MCF 10A (cell line): Measurements from ENCODE around the gene ADORA1. TPM values are rescaled to one million over a fixed set of nuclear protein-coding genes. Genes with fewer than 3 reads are reported as not detected.

Experiments
- BruUV-seq: library from RNA; stranded (reverse); fragments of 400-500 nt; replicated peaks from 2 replicates; lab custom pipeline; 2021; lab: Mats Ljungman, UMichigan
- CTCF ChIA-PET: fragments of 300-600 bp; sonication (Branson Sonifier 250); formaldehyde crosslinking; extraction: SDS; loops from one replicate; lab custom pipeline; 2021; ENCODE audit warnings: antibody characterized with exemption, inconsistent platforms; lab: Yijun Ruan, JAX
- POLR2A ChIA-PET: fragments of 300-600, 350-650 bp; sonication (Branson Sonifier 250); formaldehyde crosslinking; extraction: SDS; loops from one replicate; lab custom pipeline; 2020; ENCODE audit warnings: antibody characterized with exemption, inconsistent platforms; lab: Yijun Ruan, JAX
- DNase-seq: peaks from one replicate; pipeline ENCODE4 v3.0.0-alpha.2; 2018; ENCODE audit not compliant: unreplicated experiment
- H3K27ac Mint-ChIP-seq: one replicate; pipeline ENCODE4 v1.8.0; 2022; ENCODE audit warnings: mild to moderate bottlenecking, low read depth, mixed read lengths; ENCODE audit not compliant: unreplicated experiment
- H3K27me3 Mint-ChIP-seq: one replicate; pipeline ENCODE4 v1.8.0; 2022; ENCODE audit warnings: mixed read lengths; ENCODE audit not compliant: insufficient read depth, unreplicated experiment
- H3K36me3 Mint-ChIP-seq: one replicate; pipeline ENCODE4 v1.8.0; 2022; ENCODE audit warnings: mild to moderate bottlenecking, moderate library complexity, mixed read lengths; ENCODE audit not compliant: insufficient read depth, unreplicated experiment
- H3K4me1 Mint-ChIP-seq: one replicate; pipeline ENCODE4 v1.8.0; 2022; ENCODE audit warnings: mixed read lengths; ENCODE audit not compliant: insufficient read depth, unreplicated experiment
- H3K4me3 Mint-ChIP-seq: one replicate; pipeline ENCODE4 v1.8.0; 2022; ENCODE audit warnings: mild to moderate bottlenecking, moderate library complexity, mixed read lengths; ENCODE audit not compliant: unreplicated experiment
- H3K9me3 Mint-ChIP-seq: one replicate; pipeline ENCODE4 v1.8.0; 2022; ENCODE audit warnings: mixed read lengths; ENCODE audit not compliant: unreplicated experiment
- intact Hi-C: fragments of 100-400 bp; cut with micrococcal nuclease; formaldehyde crosslinking; loops from 2 replicates; pipeline ENCODE4 v1.14.1; 2022
- total RNA-seq: library from RNA; stranded (reverse); gene quantifications from 2 replicates; pipeline ENCODE4 v1.2.3, GENCODE V29; 2022
- TF ChIP-seq, protein P1 (sequence below): fragments of 200-600 bp; IDR thresholded peaks from one replicate; pipeline ENCODE4 v1.8.0; 2022; ENCODE audit warnings: antibody characterized with exemption, mild to moderate bottlenecking; ENCODE audit not compliant: unreplicated experiment

The ADORA1 gene
- total RNA-seq, 1 experiment from 2014 or later, result 0.26 TPM

DNA sequence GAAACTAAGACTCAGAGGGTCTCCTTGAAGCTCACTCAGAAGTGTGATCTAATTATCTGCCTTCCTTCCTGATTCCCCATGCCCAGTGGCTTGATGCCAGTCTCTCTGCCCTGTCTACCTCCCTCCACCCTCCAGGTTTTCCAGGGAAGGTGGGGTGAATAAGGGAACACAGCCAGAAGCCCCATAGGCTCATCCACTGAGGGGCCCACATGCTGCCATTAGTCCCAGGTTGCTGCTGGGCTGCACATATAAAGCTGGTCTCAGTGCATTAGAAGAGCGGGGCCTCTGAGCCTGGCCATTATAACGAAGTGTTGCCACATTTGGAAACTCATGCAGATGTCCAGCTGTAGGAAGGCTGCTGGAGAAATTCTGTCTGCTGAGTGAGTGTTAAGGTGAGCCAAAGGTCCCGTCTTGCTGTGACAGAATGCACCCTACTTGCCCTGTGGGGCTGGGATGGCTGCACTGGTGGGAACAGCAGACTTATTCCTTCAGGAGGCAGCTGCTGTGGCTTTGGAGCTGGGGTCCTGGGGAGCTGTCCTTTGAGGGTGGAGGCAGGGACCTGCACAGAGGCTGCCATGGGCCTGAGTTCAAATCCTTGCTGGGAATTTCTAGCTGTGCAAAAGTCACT, 2.9 kb downstream of the ADORA1 start:
- no peaks in the 10 kb centered on the region for H3K27me3 Mint-ChIP-seq

DNA sequence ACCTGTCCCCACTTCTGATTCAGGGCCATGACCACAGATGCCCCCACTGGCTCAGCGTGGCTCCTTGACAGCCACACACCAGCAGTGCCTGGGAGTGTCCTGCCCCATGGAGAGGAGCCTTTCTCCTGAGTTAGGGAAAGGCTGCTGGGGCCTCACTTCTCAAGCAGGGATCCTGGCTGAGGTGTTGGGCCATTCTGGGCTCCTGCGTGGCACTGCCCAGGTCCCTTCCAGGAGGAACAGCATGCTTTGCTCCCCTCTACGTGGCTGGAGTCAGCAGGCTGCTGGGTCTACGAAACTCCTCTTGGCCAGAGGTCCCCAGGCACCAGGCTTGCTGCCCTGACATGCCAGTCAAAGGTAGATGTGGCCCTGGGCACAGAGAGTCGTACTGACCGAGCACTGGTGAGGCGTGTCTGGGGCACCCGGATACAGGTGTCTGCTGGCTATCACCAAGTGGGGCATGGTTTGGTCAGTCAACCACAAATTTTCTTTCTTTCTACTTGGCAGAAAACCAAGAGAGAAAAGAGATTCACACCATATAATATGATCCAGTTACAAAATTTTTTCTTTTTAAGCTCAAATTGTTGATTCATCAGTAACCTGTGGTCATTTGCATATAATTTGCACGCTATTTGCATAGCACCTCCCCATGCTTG, 4.1 kb downstream of the ADORA1 start:
- Mint-ChIP-seq H3K36me3 (no peaks in the 10 kb centered on the region), H3K27ac (no peak overlapping the region), H3K27me3 (no peaks in the 10 kb centered on the region), H3K4me1 (peaks cover 31% of the 10 kb centered on the region), H3K9me3 (no peaks in the 10 kb centered on the region), H3K4me3 (no peak overlapping the region)
- TF ChIP-seq, protein P1, sequence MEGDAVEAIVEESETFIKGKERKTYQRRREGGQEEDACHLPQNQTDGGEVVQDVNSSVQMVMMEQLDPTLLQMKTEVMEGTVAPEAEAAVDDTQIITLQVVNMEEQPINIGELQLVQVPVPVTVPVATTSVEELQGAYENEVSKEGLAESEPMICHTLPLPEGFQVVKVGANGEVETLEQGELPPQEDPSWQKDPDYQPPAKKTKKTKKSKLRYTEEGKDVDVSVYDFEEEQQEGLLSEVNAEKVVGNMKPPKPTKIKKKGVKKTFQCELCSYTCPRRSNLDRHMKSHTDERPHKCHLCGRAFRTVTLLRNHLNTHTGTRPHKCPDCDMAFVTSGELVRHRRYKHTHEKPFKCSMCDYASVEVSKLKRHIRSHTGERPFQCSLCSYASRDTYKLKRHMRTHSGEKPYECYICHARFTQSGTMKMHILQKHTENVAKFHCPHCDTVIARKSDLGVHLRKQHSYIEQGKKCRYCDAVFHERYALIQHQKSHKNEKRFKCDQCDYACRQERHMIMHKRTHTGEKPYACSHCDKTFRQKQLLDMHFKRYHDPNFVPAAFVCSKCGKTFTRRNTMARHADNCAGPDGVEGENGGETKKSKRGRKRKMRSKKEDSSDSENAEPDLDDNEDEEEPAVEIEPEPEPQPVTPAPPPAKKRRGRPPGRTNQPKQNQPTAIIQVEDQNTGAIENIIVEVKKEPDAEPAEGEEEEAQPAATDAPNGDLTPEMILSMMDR, result no peak
- intact Hi-C loops, result no loop called here
- POLR2A ChIA-PET, result interaction anchor here (0.7 to 1.4 kb wide), 5 partner anchors 10 to 121 kb away, joined by 3 to 4 read pairs (median 3); no protein-coding TSS in a partner anchor
- CTCF ChIA-PET, result interaction anchor here (1.4 to 4.9 kb wide), 8 partner anchors 14 to 136 kb away, joined by 3 to 33 read pairs (median 13); no protein-coding TSS in a partner anchor
- no TSS peak for BruUV-seq
- DNase-seq, result no peak

More for the DNA sequence above, 2.9 kb downstream of the ADORA1 start:
- Mint-ChIP-seq H3K4me3 (no peak overlapping the region), H3K4me1 (peaks cover 25% of the 10 kb centered on the region), H3K27ac (no peak overlapping the region), H3K36me3 (no peaks in the 10 kb centered on the region), H3K9me3 (no peaks in the 10 kb centered on the region)
- no peak for DNase-seq
- intact Hi-C loops, result no loop called here
- TF ChIP-seq, protein P1, result no peak
- ChIA-PET POLR2A (interaction anchor here (1.0 to 1.3 kb wide), 4 partner anchors 17 to 65 kb away, joined by 3 to 4 read pairs (median 4); no protein-coding TSS in a partner anchor), CTCF (interaction anchor here (0.8 to 10.9 kb wide), 13 partner anchors 10 to 138 kb away, joined by 3 to 103 read pairs (median 5); no protein-coding TSS in a partner anchor)
- BruUV-seq, result no TSS peak

DNA sequence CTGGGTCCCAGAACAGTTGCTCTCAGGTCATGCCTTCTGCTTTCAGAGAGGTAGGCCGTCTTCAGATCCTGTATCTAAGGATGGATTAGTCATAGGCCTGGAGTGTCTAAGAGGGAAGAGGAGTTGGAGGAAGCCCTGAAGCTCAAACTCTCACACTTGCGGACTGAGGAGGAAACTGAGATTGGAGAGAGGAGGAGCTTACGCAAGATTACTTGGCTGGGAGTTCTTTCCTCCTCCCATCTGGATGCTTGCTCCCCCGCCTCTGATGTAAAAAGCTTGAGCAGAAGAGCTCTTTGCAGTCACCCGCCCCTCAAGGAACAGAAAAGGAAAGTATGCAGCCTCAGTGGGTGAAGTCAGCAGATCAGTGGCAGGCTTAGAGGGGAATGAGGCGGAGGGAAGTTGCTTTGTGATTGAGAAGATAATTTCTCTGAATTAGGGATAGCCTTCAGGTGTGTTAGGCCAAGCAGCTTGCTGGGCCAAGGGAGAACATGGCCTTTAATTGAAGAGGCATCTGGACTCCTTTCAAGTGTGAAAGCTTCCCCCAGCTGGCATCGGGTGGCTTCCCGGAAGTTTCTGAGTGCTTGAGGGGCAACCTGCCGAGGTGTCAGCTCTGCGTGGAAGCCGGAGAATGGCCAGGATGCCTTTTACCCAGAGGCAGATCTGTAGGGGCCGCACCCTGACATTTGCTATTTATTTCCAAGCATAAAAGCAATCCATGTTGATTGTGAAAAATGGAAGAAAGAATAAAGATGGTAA, 6.6 kb downstream of the ADORA1 start:
- Mint-ChIP-seq H3K9me3 (no peaks in the 10 kb centered on the region), H3K36me3 (no peaks in the 10 kb centered on the region), H3K4me1 (peaks cover 17% of the 10 kb centered on the region), H3K27ac (no peak overlapping the region), H3K27me3 (no peaks in the 10 kb centered on the region), H3K4me3 (no peak overlapping the region)
- BruUV-seq, result no TSS peak
- DNase-seq, result peak; percentile 89
- TF ChIP-seq, protein P1, result no peak
- CTCF ChIA-PET, result interaction anchor here (0.7 to 4.9 kb wide), 12 partner anchors 8 to 134 kb away, joined by 3 to 33 read pairs (median 4); partner anchors contain the start of gene CHI3L1
- intact Hi-C loops, result no loop called here
- POLR2A ChIA-PET, result no interaction called here
